ENCODE results near the gene PNKD.
A peak's percentile ranks its signal among the peaks of the same experiment; 100 is the strongest.

The PNKD gene, protein sequence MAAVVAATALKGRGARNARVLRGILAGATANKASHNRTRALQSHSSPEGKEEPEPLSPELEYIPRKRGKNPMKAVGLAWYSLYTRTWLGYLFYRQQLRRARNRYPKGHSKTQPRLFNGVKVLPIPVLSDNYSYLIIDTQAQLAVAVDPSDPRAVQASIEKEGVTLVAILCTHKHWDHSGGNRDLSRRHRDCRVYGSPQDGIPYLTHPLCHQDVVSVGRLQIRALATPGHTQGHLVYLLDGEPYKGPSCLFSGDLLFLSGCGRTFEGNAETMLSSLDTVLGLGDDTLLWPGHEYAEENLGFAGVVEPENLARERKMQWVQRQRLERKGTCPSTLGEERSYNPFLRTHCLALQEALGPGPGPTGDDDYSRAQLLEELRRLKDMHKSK

DNA sequence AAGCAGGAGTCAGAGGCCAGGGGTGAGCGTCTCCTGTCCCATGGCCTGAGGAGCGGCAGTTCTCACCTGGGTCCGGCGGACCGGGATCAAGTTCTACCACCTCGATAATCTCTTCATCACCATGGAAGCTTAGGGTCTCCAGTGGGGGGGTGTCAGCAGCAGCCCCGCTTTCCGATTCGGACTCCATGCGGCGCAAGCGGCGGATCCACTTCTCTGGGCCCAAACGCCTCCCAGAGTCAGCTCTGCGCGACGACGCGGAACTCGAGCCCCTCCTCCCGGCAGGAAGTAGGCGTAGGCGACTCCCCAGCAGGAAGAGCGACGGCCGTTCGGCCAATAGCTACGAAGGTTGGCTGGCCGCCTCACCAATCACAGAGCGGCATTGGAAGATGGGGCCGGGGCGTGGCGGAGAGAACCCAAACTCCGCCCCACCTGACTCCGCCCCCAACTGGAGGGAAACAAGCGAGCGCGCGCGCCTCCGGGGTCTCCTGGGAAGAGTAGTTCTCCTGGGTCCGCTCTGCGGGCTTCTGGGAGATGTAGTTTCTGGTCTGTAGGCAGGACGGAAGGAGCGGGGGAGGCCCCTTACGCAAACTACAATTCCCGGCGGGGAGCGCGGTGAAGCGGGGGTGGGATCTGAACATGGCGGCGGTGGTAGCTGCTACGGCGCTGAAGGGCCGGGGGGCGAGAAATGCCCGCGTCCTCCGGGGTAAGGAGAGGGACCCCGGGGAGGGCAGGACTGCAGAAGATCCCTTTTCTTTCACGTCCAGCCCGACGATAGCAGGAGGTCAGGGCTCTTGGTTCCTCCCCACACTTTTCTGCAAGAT, at the start of gene PNKD, which contains the start of gene AAMP:
TSS of gene PNKD (plus strand) at position 620 of the 821 bp plus-strand sequence. CDS start at position 637, 17 bp downstream.
TSS of gene AAMP (minus strand) at position 238 of the 821 bp plus-strand sequence. CDS start at position 187, 51 bp downstream.
- no peaks in the 10 kb centered on the region for H3K9me2 ChIP-seq (replicated peaks; ENCODE audit: insufficient read depth, low read length)
- H3K36me3 ChIP-seq (ENCODE audit: low read length): no peaks in the 10 kb centered on the region
- no peaks in the 10 kb centered on the region for H3K9me3 ChIP-seq (ENCODE audit: insufficient read depth, low read length)
- peak within 1 kb of the TSS; percentile 89 for H2AFZ ChIP-seq (ENCODE audit: low read depth, low read length, severe bottlenecking)
- H4K20me1 ChIP-seq (ENCODE audit: low read depth, low read length): no peaks in the 10 kb centered on the region
- H3K27ac ChIP-seq (ENCODE audit: low read depth, low read length): 0 out of 2 replicates have a peak within 1 kb of the TSS, but pooled peaks have one; percentile 16
- no peaks in the 10 kb centered on the region for H3K27me3 ChIP-seq (ENCODE audit: low read length)
- peak within 1 kb of the TSS; percentile 95 for H3K4me2 ChIP-seq (ENCODE audit: low read depth, low read length, poor library complexity, severe bottlenecking)
- H3K9ac ChIP-seq (ENCODE audit: low read length): peak within 1 kb of the TSS; percentile 82
- peaks cover 7% of the 10 kb centered on the region for H3K79me2 ChIP-seq (ENCODE audit: insufficient read depth, low read length)
- no peaks in the 10 kb centered on the region for H3F3A ChIP-seq (ENCODE audit: insufficient read depth)
- TF ChIP-seq EZH2phosphoT487 (conservative IDR thresholded peaks at IDR 0.05; ENCODE audit: low read length): no peak
- TF ChIP-seq, protein P1, sequence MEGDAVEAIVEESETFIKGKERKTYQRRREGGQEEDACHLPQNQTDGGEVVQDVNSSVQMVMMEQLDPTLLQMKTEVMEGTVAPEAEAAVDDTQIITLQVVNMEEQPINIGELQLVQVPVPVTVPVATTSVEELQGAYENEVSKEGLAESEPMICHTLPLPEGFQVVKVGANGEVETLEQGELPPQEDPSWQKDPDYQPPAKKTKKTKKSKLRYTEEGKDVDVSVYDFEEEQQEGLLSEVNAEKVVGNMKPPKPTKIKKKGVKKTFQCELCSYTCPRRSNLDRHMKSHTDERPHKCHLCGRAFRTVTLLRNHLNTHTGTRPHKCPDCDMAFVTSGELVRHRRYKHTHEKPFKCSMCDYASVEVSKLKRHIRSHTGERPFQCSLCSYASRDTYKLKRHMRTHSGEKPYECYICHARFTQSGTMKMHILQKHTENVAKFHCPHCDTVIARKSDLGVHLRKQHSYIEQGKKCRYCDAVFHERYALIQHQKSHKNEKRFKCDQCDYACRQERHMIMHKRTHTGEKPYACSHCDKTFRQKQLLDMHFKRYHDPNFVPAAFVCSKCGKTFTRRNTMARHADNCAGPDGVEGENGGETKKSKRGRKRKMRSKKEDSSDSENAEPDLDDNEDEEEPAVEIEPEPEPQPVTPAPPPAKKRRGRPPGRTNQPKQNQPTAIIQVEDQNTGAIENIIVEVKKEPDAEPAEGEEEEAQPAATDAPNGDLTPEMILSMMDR (IDR thresholded peaks at IDR 0.05; ENCODE audit: insufficient read depth, low read length, poor library complexity, severe bottlenecking): no peak
- peak within 1 kb of the TSS; percentile 96 for H3K4me3 ChIP-seq (ENCODE audit: insufficient read depth, low read length, poor library complexity, severe bottlenecking)

DNA sequence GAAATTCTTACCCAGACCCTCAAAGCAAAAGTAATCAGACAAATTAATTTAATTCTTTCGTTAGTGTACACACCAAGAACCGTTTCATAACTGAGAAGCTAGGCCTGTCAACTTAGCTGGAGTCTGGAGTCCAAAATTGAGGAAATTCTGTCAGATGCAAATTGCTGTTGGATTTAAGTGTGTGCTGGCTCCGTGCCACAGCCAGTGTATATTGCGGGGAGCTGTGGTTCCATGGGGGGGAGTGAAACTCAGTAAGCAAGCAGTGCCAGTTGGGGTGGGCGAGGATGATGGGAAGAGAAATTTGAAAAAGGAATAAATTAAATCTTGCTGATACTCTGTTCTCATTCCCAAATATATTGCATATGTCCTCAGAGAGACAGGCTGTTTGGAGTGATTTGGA, 49.3 kb upstream of the PNKD start:
- Histone ChIP-seq H4K20me1 (ENCODE audit: low read depth, low read length) (peaks cover 53% of the 10 kb centered on the region), H3K27me3 (ENCODE audit: low read length) (no peaks in the 10 kb centered on the region), H3K9me2 (replicated peaks; ENCODE audit: insufficient read depth, low read length) (no peaks in the 10 kb centered on the region), H3F3A (ENCODE audit: insufficient read depth) (peaks cover 24% of the 10 kb centered on the region), H2AFZ (ENCODE audit: low read depth, low read length, severe bottlenecking) (no peak overlapping the region), H3K36me3 (ENCODE audit: low read length) (peaks cover 38% of the 10 kb centered on the region; the same call in 1 of the 2 replicates), H3K4me2 (ENCODE audit: low read depth, low read length, poor library complexity, severe bottlenecking) (peak overlapping the region; percentile 97), H3K9me3 (ENCODE audit: insufficient read depth, low read length) (no peaks in the 10 kb centered on the region), H3K9ac (ENCODE audit: low read length) (peak overlapping the region; percentile 99; the same call in 1 of the 2 replicates), H3K79me2 (ENCODE audit: insufficient read depth, low read length) (peaks cover 88% of the 10 kb centered on the region), H3K4me3 (ENCODE audit: insufficient read depth, low read length, poor library complexity, severe bottlenecking) (no peak overlapping the region), H3K27ac (ENCODE audit: low read depth, low read length) (no peak overlapping the region)
- TF ChIP-seq, protein P1 (IDR thresholded peaks at IDR 0.05; ENCODE audit: insufficient read depth, low read length, poor library complexity, severe bottlenecking): no peak
- TF ChIP-seq EZH2phosphoT487 (conservative IDR thresholded peaks at IDR 0.05; ENCODE audit: low read length): no peak

DNA sequence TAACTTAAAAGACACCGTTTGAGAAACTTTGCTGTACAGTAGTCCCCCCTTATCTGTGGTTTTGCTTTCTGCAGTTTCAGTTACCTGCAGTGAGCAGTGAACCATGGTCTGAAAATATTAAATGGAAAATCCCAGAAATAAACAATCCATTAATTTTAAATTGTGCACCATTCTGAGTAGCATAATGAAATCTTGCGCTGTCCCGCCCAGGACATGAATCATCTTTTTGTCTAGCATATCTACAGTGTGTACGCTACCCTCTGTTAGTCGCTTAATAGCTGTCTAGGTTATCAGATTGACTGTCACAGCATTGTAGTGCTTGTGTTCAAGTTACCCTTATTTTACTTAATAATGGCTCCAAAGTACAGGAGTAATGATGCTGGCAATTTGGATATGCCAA, 47.3 kb upstream of the PNKD start:
- Histone ChIP-seq H3K4me3 (ENCODE audit: insufficient read depth, low read length, poor library complexity, severe bottlenecking) (no peak overlapping the region), H3K27ac (ENCODE audit: low read depth, low read length) (no peak overlapping the region), H3K9me2 (replicated peaks; ENCODE audit: insufficient read depth, low read length) (no peaks in the 10 kb centered on the region), H3K9me3 (ENCODE audit: insufficient read depth, low read length) (no peaks in the 10 kb centered on the region), H2AFZ (ENCODE audit: low read depth, low read length, severe bottlenecking) (no peak overlapping the region), H3K9ac (ENCODE audit: low read length) (no peak overlapping the region), H3K79me2 (ENCODE audit: insufficient read depth, low read length) (peaks cover 87% of the 10 kb centered on the region), H3K4me2 (ENCODE audit: low read depth, low read length, poor library complexity, severe bottlenecking) (no peak overlapping the region), H3F3A (ENCODE audit: insufficient read depth) (peaks cover 16% of the 10 kb centered on the region), H3K36me3 (ENCODE audit: low read length) (peaks cover 41% of the 10 kb centered on the region; the same call in 1 of the 2 replicates), H3K27me3 (ENCODE audit: low read length) (no peaks in the 10 kb centered on the region), H4K20me1 (ENCODE audit: low read depth, low read length) (peaks cover 56% of the 10 kb centered on the region)
- TF ChIP-seq, protein P1 (IDR thresholded peaks at IDR 0.05; ENCODE audit: insufficient read depth, low read length, poor library complexity, severe bottlenecking): no peak
- no peak for TF ChIP-seq EZH2phosphoT487 (conservative IDR thresholded peaks at IDR 0.05; ENCODE audit: low read length)

Data from SU-DHL-6 (cell line).